Measurements from ENCODE around the gene AOX1.
"Not testable (repeated sequence)": the region's sequence is repeated elsewhere in the genome, so short reads cannot be mapped to it uniquely, and the experiment has no call there.

AOX1 gene

GRCh38 chr2:200585730-200586643, at the start of gene AOX1:
TSS of gene AOX1 (plus strand) at chr2:200586014. CDS start at chr2:200586109, 95 bp downstream.
- FAIRE-seq, result no peak

- no peak for FAIRE-seq
Measured at GRCh38 chr2:200538139-200538538, 47.7 kb upstream of the AOX1 start.

- no peak for FAIRE-seq
Measured at GRCh38 chr2:200540793-200541192, 45.0 kb upstream of the AOX1 start.

- not testable (repeated sequence) for FAIRE-seq
Measured at GRCh38 chr2:200566596-200566995, 19.2 kb upstream of the AOX1 start.

- FAIRE-seq, result no peak
Measured at GRCh38 chr2:200567932-200568331, 17.9 kb upstream of the AOX1 start.

- peak; percentile 83 for FAIRE-seq
Measured at GRCh38 chr2:200575957-200576356, 9.9 kb upstream of the AOX1 start.

GRCh38 chr2:200577027-200577426, 8.8 kb upstream of the AOX1 start:
- no peak for FAIRE-seq

- FAIRE-seq, result no peak
Measured at GRCh38 chr2:200578778-200579177, 7.0 kb upstream of the AOX1 start.

- no peak for FAIRE-seq
Measured at GRCh38 chr2:200584639-200585038, 1.2 kb upstream of the AOX1 start.

GRCh38 chr2:200585340-200585729, 479 bp upstream of the AOX1 start:
- no peak for FAIRE-seq

- no peak for FAIRE-seq
Measured at GRCh38 chr2:200586644-200586975, 796 bp downstream of the AOX1 start.

- no peak for FAIRE-seq
Measured at GRCh38 chr2:200587007-200587616, 1.3 kb downstream of the AOX1 start.

GRCh38 chr2:200588076-200588678, 2.4 kb downstream of the AOX1 start:
- no peak for FAIRE-seq

GRCh38 chr2:200590090-200590489, 4.3 kb downstream of the AOX1 start:
- FAIRE-seq, result no peak

GRCh38 chr2:200591308-200591707, 5.5 kb downstream of the AOX1 start:
- FAIRE-seq, result no peak

- FAIRE-seq, result no peak
Measured at GRCh38 chr2:200592406-200593075, 6.7 kb downstream of the AOX1 start.

- no peak for FAIRE-seq
Measured at GRCh38 chr2:200593905-200594304, 8.1 kb downstream of the AOX1 start.

- FAIRE-seq, result no peak
Measured at GRCh38 chr2:200595913-200596312, 10.1 kb downstream of the AOX1 start.

GRCh38 chr2:200596774-200597570, 11.2 kb downstream of the AOX1 start:
- FAIRE-seq, result no peak

- no peak for FAIRE-seq
Measured at GRCh38 chr2:200599206-200599605, 13.4 kb downstream of the AOX1 start.

GRCh38 chr2:200600549-200601225, 14.9 kb downstream of the AOX1 start:
- no peak for FAIRE-seq

- FAIRE-seq, result no peak
Measured at GRCh38 chr2:200602584-200602983, 16.8 kb downstream of the AOX1 start.

Measured in colon (tissue), 2 donors.